ENCODE data around the gene SRCAP. TPM values are rescaled to one million over a fixed set of nuclear protein-coding genes. Genes with fewer than 3 reads are reported as not detected.

SRCAP gene
- total RNA-seq, 1 donor from 2014 or later, result 59.3 TPM

GRCh38 chr16:30747799-30748633 lies 49.0 kb downstream of the SRCAP start, which contains the start of gene PHKG2:
Gene PHKG2, plus strand, starts transcription at chr16:30748425. Its CDS starts 396 bp downstream, at chr16:30748821.
- intact Hi-C loops (cut with DNase I), result no loop called here
- DNase-seq (ENCODE audit: low spot score), result peak; percentile 99

GRCh38 chr16:30748634-30749445 lies 49.9 kb downstream of the SRCAP start:
- intact Hi-C loops (cut with DNase I), result no loop called here
- no peak for ATAC-seq
- peak; percentile 77 for DNase-seq (ENCODE audit: low spot score)

More at GRCh38 chr16:30747799-30748633, 49.0 kb downstream of the SRCAP start, which contains the start of gene PHKG2:
- peak; percentile 98 for ATAC-seq

- intact Hi-C loops (cut with DNase I), result no loop called here
- ATAC-seq (no peak), DNase-seq (ENCODE audit: low spot score) (no peak)
Measured at GRCh38 chr16:30750201-30750600, 51.2 kb downstream of the SRCAP start.

- no peak for DNase-seq (ENCODE audit: low spot score)
- intact Hi-C loops (cut with DNase I), result no loop called here
- ATAC-seq, result no peak
Measured at GRCh38 chr16:30750876-30751465, 52.0 kb downstream of the SRCAP start.

GRCh38 chr16:30753596-30753995 lies 54.6 kb downstream of the SRCAP start:
- DNase-seq (ENCODE audit: low spot score) (no peak), ATAC-seq (no peak)
- intact Hi-C loops (cut with DNase I), result no loop called here

GRCh38 chr16:30755955-30756780 lies 57.2 kb downstream of the SRCAP start:
- ATAC-seq (no peak), DNase-seq (ENCODE audit: low spot score) (peak; percentile 32)
- intact Hi-C loops (cut with DNase I), result no loop called here

GRCh38 chr16:30756781-30757100 lies 57.8 kb downstream of the SRCAP start:
- intact Hi-C loops (cut with DNase I), result no loop called here
- no peak for DNase-seq (ENCODE audit: low spot score)
- no peak for ATAC-seq

- intact Hi-C loops (cut with DNase I), result no loop called here
- peak; percentile 45 for DNase-seq (ENCODE audit: low spot score)
- ATAC-seq, result no peak
Measured at GRCh38 chr16:30757316-30757715, 58.3 kb downstream of the SRCAP start.

- intact Hi-C loops (cut with DNase I), result no loop called here
- DNase-seq (ENCODE audit: low spot score) (peak; percentile 60), ATAC-seq (no peak)
Measured at GRCh38 chr16:30758988-30759491, 60.1 kb downstream of the SRCAP start.

- intact Hi-C loops (cut with DNase I), result no loop called here
- ATAC-seq, result no peak
Measured at GRCh38 chr16:30760001-30760559, 61.1 kb downstream of the SRCAP start.

GRCh38 chr16:30760577-30761426 lies 61.8 kb downstream of the SRCAP start:
- ATAC-seq (no peak), DNase-seq (ENCODE audit: low spot score) (no peak)
- intact Hi-C loops (cut with DNase I), result no loop called here

More at GRCh38 chr16:30760001-30760559, 61.1 kb downstream of the SRCAP start:
- DNase-seq (ENCODE audit: low spot score), result no peak

GRCh38 chr16:30761427-30761927 lies 62.5 kb downstream of the SRCAP start:
- intact Hi-C loops (cut with DNase I), result no loop called here
- DNase-seq (ENCODE audit: low spot score) (peak; percentile 63), ATAC-seq (peak; percentile 17)

- DNase-seq (ENCODE audit: low spot score), result peak; percentile 97
- intact Hi-C loops (cut with DNase I), result no loop called here
- ATAC-seq, result peak; percentile 99
Measured at GRCh38 chr16:30761928-30762902, 63.2 kb downstream of the SRCAP start, which contains the start of the genes CFAP119 and RNF40. Gene CFAP119, minus strand, starts transcription at chr16:30762062. Its CDS starts 314 bp downstream, at chr16:30761748. Gene RNF40, plus strand, starts transcription at chr16:30762322. Its CDS starts 224 bp downstream, at chr16:30762546.

GRCh38 chr16:30762991-30763725 lies 64.2 kb downstream of the SRCAP start:
- DNase-seq (ENCODE audit: low spot score) (no peak), ATAC-seq (no peak)
- intact Hi-C loops (cut with DNase I), result no loop called here

- ATAC-seq, result no peak
- intact Hi-C loops (cut with DNase I), result no loop called here
- no peak for DNase-seq (ENCODE audit: low spot score)
Measured at GRCh38 chr16:30764086-30764485, 65.1 kb downstream of the SRCAP start.

Data from sciatic nerve (tissue), 2 donors.